ENCODE data around the gene GAL3ST1.
"Not testable (repeated sequence)": the region's sequence is repeated elsewhere in the genome, so short reads cannot be mapped to it uniquely, and the experiment has no call there.

GAL3ST1 gene

GRCh38 chr22:30546616-30547015, 27.8 kb downstream of the GAL3ST1 start, which contains the start of gene SEC14L6:
TSS of gene SEC14L6 (minus strand) at chr22:30546741. CDS start at chr22:30546682, 59 bp downstream.
- peaks cover 9% of the 10 kb centered on the region for H3K4me1 ChIP-seq (ENCODE audit: control insufficient read depth, insufficient read depth, low read depth, low read length)
- H2AK5ac ChIP-seq (ENCODE audit: low read length, severe bottlenecking): no peak within 1 kb of the TSS
- peaks cover 0 to 6% of the 10 kb centered on the region in 2 experiments for H3K36me3 ChIP-seq (ENCODE audit: control insufficient read depth in 1 of 2, insufficient read depth in 2 of 2, low read depth in 1 of 2, low read length in 2 of 2)
- H3K4me2 ChIP-seq (ENCODE audit: low read length, poor library complexity, severe bottlenecking): no peak within 1 kb of the TSS
- peaks cover 7 to 72% of the 10 kb centered on the region in 2 experiments for H3K27me3 ChIP-seq (ENCODE audit: control insufficient read depth in 1 of 2, insufficient read depth in 1 of 2, low read length in 2 of 2)
- H3K18ac ChIP-seq (ENCODE audit: low read depth in 1 of 2, low read length in 2 of 2): no peak within 1 kb of the TSS
- H3K4me3 ChIP-seq (ENCODE audit: insufficient read depth in 1 of 2, low read depth in 1 of 2, low read length in 2 of 2): no peak within 1 kb of the TSS
- H2AFZ ChIP-seq (ENCODE audit: low read depth, low read length): no peak within 1 kb of the TSS
- H3K23ac ChIP-seq (ENCODE audit: low read length in 2 of 2): no peak within 1 kb of the TSS
- no peak within 1 kb of the TSS for H2BK120ac ChIP-seq (ENCODE audit: low read depth, low read length)
- no peak within 1 kb of the TSS for H4K8ac ChIP-seq (ENCODE audit: low read length)
- H3K14ac ChIP-seq (ENCODE audit: low read length in 2 of 2): peak within 1 kb of the TSS in 1 of 2 experiments; percentile 42
- no peaks in the 10 kb centered on the region for H3K9me3 ChIP-seq (ENCODE audit: control insufficient read depth, low read length)
- H3K4ac ChIP-seq (ENCODE audit: low read depth in 1 of 2, low read length in 2 of 2): no peak within 1 kb of the TSS
- H2BK5ac ChIP-seq (ENCODE audit: low read depth, low read length, poor library complexity, severe bottlenecking): no peak within 1 kb of the TSS
- no peak for DNase-seq
- peaks cover 2% of the 10 kb centered on the region for H3K79me1 ChIP-seq (replicated peaks; ENCODE audit: low read length, poor library complexity, severe bottlenecking)
- H2BK15ac ChIP-seq (ENCODE audit: low read depth, poor library complexity, severe bottlenecking): no peak within 1 kb of the TSS
- H2BK12ac ChIP-seq (ENCODE audit: low read length in 2 of 2): no peak within 1 kb of the TSS
- H3K9ac ChIP-seq (ENCODE audit: low read length): no peak within 1 kb of the TSS
- no peak within 1 kb of the TSS for H3K27ac ChIP-seq (ENCODE audit: low read length, poor library complexity, severe bottlenecking)
- no peak within 1 kb of the TSS for H4K91ac ChIP-seq (ENCODE audit: low read length)
- WGBS: 92% methylated on average over 7 of the region's 7 CpGs

GRCh38 chr22:30542811-30543188, 31.7 kb downstream of the GAL3ST1 start:
- Histone ChIP-seq H3K9ac (ENCODE audit: low read length) (peak overlapping the region; percentile 29), H2AFZ (ENCODE audit: low read depth, low read length) (no peak overlapping the region), H2BK15ac (ENCODE audit: low read depth, poor library complexity, severe bottlenecking) (no peak overlapping the region), H3K9me3 (ENCODE audit: control insufficient read depth, low read length) (no peaks in the 10 kb centered on the region), H3K4me3 (ENCODE audit: insufficient read depth in 1 of 2, low read depth in 1 of 2, low read length in 2 of 2) (no peak overlapping the region), H2BK5ac (ENCODE audit: low read depth, low read length, poor library complexity, severe bottlenecking) (no peak overlapping the region), H2AK5ac (ENCODE audit: low read length, severe bottlenecking) (peak overlapping the region; percentile 54), H2BK120ac (ENCODE audit: low read depth, low read length) (no peak overlapping the region), H3K79me1 (replicated peaks; ENCODE audit: low read length, poor library complexity, severe bottlenecking) (no peaks in the 10 kb centered on the region), H3K36me3 (ENCODE audit: control insufficient read depth in 1 of 2, insufficient read depth in 2 of 2, low read depth in 1 of 2, low read length in 2 of 2) (peaks cover 0 to 3% of the 10 kb centered on the region in 2 experiments), H3K27me3 (ENCODE audit: control insufficient read depth in 1 of 2, insufficient read depth in 1 of 2, low read length in 2 of 2) (peaks cover 1 to 53% of the 10 kb centered on the region in 2 experiments), H3K18ac (ENCODE audit: low read depth in 1 of 2, low read length in 2 of 2) (no peak overlapping the region), H3K27ac (ENCODE audit: low read length, poor library complexity, severe bottlenecking) (no peak overlapping the region), H3K4ac (ENCODE audit: low read depth in 1 of 2, low read length in 2 of 2) (no peak overlapping the region), H3K14ac (ENCODE audit: low read length in 2 of 2) (no peak overlapping the region), H3K4me1 (ENCODE audit: control insufficient read depth, insufficient read depth, low read depth, low read length) (peaks cover 9% of the 10 kb centered on the region), H4K91ac (ENCODE audit: low read length) (no peak overlapping the region), H3K23ac (ENCODE audit: low read length in 2 of 2) (no peak overlapping the region), H2BK12ac (ENCODE audit: low read length in 2 of 2) (no peak overlapping the region), H3K4me2 (ENCODE audit: low read length, poor library complexity, severe bottlenecking) (peak overlapping the region; percentile 93), H4K8ac (ENCODE audit: low read length) (no peak overlapping the region)
- 80% methylated on average over 12 of the region's 12 CpGs for WGBS
- DNase-seq: no peak

GRCh38 chr22:30541961-30542810, 32.3 kb downstream of the GAL3ST1 start:
- Histone ChIP-seq H3K4ac (ENCODE audit: low read depth in 1 of 2, low read length in 2 of 2) (no peak overlapping the region), H3K4me3 (ENCODE audit: insufficient read depth in 1 of 2, low read depth in 1 of 2, low read length in 2 of 2) (peak overlapping the region in 1 of 2 experiments; percentile 56), H3K4me2 (ENCODE audit: low read length, poor library complexity, severe bottlenecking) (peak overlapping the region; percentile 93), H3K9me3 (ENCODE audit: control insufficient read depth, low read length) (no peaks in the 10 kb centered on the region), H3K79me1 (replicated peaks; ENCODE audit: low read length, poor library complexity, severe bottlenecking) (no peaks in the 10 kb centered on the region), H3K36me3 (ENCODE audit: control insufficient read depth in 1 of 2, insufficient read depth in 2 of 2, low read depth in 1 of 2, low read length in 2 of 2) (peaks cover 0 to 3% of the 10 kb centered on the region in 2 experiments), H2AFZ (ENCODE audit: low read depth, low read length) (no peak overlapping the region), H3K14ac (ENCODE audit: low read length in 2 of 2) (no peak overlapping the region), H2AK5ac (ENCODE audit: low read length, severe bottlenecking) (no peak overlapping the region), H3K23ac (ENCODE audit: low read length in 2 of 2) (no peak overlapping the region), H3K9ac (ENCODE audit: low read length) (peak overlapping the region; percentile 29), H4K8ac (ENCODE audit: low read length) (no peak overlapping the region), H3K18ac (ENCODE audit: low read depth in 1 of 2, low read length in 2 of 2) (no peak overlapping the region), H2BK120ac (ENCODE audit: low read depth, low read length) (no peak overlapping the region), H3K27me3 (ENCODE audit: control insufficient read depth in 1 of 2, insufficient read depth in 1 of 2, low read length in 2 of 2) (peaks cover 0 to 47% of the 10 kb centered on the region in 2 experiments), H4K91ac (ENCODE audit: low read length) (no peak overlapping the region), H2BK5ac (ENCODE audit: low read depth, low read length, poor library complexity, severe bottlenecking) (no peak overlapping the region), H2BK15ac (ENCODE audit: low read depth, poor library complexity, severe bottlenecking) (no peak overlapping the region), H2BK12ac (ENCODE audit: low read length in 2 of 2) (no peak overlapping the region), H3K4me1 (ENCODE audit: control insufficient read depth, insufficient read depth, low read depth, low read length) (peaks cover 9% of the 10 kb centered on the region), H3K27ac (ENCODE audit: low read length, poor library complexity, severe bottlenecking) (no peak overlapping the region)
- DNase-seq: peak; percentile 2
- 3% methylated on average over 64 of the region's 64 CpGs for WGBS

- not testable (repeated sequence) for H4K8ac ChIP-seq (ENCODE audit: low read length); H3K18ac ChIP-seq (ENCODE audit: low read depth in 1 of 2, low read length in 2 of 2); H2BK120ac ChIP-seq (ENCODE audit: low read depth, low read length); H3K4me1 ChIP-seq (ENCODE audit: control insufficient read depth, insufficient read depth, low read depth, low read length); H3K27ac ChIP-seq (ENCODE audit: low read length, poor library complexity, severe bottlenecking); DNase-seq; H3K36me3 ChIP-seq (ENCODE audit: control insufficient read depth in 1 of 2, insufficient read depth in 2 of 2, low read depth in 1 of 2, low read length in 2 of 2); H3K23ac ChIP-seq (ENCODE audit: low read length in 2 of 2); H2AK5ac ChIP-seq (ENCODE audit: low read length, severe bottlenecking); H4K91ac ChIP-seq (ENCODE audit: low read length); H3K79me1 ChIP-seq (replicated peaks; ENCODE audit: low read length, poor library complexity, severe bottlenecking); H2BK12ac ChIP-seq (ENCODE audit: low read length in 2 of 2); H2BK5ac ChIP-seq (ENCODE audit: low read depth, low read length, poor library complexity, severe bottlenecking); H3K9ac ChIP-seq (ENCODE audit: low read length); H2AFZ ChIP-seq (ENCODE audit: low read depth, low read length); H3K4ac ChIP-seq (ENCODE audit: low read depth in 1 of 2, low read length in 2 of 2); H2BK15ac ChIP-seq (ENCODE audit: low read depth, poor library complexity, severe bottlenecking); H3K14ac ChIP-seq (ENCODE audit: low read length in 2 of 2); H3K4me3 ChIP-seq (ENCODE audit: insufficient read depth in 1 of 2, low read depth in 1 of 2, low read length in 2 of 2); H3K9me3 ChIP-seq (ENCODE audit: control insufficient read depth, low read length)
- Histone ChIP-seq H3K27me3 (ENCODE audit: control insufficient read depth in 1 of 2, insufficient read depth in 1 of 2, low read length in 2 of 2) (peaks cover 0 to 41% of the 10 kb centered on the region in 2 experiments), H3K4me2 (ENCODE audit: low read length, poor library complexity, severe bottlenecking) (peak overlapping the region; percentile 93)
- WGBS: 92% methylated on average over 3 of the region's 3 CpGs
Observed at GRCh38 chr22:30541511-30541910, 33.0 kb downstream of the GAL3ST1 start.

Measured in mesenchymal stem cell (in vitro differentiated cells and primary cell).